GM12872 (cell line): ENCODE measurements around the gene HYAL2.

Experiments
- TF ChIP-seq, protein P1 (sequence below): IDR thresholded peaks from 3 replicates; pipeline ENCODE4 v1.5.1; 2011; ENCODE audit warnings: low read depth, mild to moderate bottlenecking, low read length, moderate library complexity; ENCODE audit not compliant: insufficient read depth

Gene HYAL2

DNA sequence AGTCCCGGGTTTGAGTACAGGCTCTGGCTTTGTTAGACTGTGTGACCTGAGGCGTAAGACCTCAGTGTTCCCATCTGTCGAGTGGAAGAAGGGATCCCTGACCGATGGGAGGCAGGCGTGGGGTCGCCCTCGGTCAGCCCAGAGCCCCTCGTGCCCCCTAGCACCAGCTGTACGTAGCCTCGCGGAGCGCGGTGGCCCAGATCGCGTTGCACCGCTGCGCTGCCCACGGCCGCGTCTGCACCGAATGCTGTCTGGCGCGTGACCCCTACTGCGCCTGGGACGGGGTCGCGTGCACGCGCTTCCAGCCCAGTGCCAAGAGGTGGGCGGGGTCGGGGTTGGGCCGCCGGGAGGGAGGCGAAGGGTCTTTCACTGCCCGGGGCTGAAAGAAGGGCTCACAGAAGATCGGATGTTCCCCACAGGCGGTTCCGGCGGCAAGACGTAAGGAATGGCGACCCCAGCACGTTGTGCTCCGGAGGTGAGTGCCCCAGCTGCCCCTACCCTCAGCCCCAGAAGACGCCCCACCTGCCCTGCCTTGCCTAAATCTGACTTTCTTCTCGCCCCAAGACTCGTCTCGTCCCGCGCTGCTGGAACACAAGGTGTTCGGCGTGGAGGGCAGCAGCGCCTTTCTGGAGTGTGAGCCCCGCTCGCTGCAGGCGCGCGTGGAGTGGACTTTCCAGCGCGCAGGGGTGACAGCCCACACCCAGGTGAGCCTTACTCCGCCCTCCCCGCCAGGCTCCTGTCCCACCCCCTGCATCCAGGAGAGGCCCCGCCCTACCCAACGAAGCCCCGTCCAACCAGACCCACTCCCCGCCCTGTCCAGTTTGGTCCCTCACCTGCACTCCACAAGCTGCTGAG is 47.2 kb downstream of the HYAL2 start:
- TF ChIP-seq, protein P1, sequence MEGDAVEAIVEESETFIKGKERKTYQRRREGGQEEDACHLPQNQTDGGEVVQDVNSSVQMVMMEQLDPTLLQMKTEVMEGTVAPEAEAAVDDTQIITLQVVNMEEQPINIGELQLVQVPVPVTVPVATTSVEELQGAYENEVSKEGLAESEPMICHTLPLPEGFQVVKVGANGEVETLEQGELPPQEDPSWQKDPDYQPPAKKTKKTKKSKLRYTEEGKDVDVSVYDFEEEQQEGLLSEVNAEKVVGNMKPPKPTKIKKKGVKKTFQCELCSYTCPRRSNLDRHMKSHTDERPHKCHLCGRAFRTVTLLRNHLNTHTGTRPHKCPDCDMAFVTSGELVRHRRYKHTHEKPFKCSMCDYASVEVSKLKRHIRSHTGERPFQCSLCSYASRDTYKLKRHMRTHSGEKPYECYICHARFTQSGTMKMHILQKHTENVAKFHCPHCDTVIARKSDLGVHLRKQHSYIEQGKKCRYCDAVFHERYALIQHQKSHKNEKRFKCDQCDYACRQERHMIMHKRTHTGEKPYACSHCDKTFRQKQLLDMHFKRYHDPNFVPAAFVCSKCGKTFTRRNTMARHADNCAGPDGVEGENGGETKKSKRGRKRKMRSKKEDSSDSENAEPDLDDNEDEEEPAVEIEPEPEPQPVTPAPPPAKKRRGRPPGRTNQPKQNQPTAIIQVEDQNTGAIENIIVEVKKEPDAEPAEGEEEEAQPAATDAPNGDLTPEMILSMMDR, result no peak

DNA sequence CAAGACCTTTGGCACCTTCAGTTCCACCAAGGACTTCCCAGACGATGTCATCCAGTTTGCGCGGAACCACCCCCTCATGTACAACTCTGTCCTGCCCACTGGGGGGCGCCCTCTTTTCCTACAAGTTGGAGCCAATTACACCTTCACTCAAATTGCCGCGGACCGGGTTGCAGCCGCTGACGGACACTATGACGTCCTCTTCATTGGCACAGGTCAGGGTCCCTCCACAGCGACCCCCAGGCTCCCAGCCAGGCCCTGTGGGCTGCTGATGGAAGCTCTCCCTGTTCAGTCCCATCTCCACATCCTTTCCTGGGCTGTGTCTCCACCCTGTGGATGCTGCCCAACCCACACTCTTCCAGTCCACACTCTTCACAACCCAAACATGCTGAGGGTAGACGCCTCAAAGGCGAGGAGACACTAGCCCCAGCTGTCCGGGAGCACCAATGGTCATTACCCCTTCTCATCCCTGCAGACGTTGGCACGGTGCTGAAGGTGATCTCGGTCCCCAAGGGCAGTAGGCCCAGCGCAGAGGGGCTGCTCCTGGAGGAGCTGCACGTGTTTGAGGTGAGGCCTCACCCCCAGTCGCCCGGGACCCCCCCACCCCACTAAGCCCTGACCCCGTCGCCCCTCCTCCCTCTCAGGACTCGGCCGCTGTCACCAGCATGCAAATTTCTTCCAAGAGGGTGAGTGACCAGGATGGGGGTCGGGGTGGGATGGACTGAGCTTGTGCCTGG is 48.0 kb downstream of the HYAL2 start:
- TF ChIP-seq, protein P1, result peak; percentile 80

DNA sequence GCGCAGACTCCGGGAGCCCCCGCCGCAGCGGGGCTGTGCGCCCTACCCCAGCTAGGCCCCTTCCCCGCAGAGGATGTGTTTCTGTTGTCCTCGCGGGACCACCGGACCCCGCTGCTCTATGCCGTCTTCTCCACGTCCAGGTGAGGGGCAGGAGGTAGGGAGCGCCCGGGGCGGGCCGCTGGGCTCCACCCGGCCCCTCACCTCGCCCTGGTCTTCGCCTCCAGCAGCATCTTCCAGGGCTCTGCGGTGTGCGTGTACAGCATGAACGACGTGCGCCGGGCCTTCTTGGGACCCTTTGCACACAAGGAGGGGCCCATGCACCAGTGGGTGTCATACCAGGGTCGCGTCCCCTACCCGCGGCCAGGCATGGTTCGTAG is 48.9 kb downstream of the HYAL2 start:
- TF ChIP-seq, protein P1, result no peak

DNA sequence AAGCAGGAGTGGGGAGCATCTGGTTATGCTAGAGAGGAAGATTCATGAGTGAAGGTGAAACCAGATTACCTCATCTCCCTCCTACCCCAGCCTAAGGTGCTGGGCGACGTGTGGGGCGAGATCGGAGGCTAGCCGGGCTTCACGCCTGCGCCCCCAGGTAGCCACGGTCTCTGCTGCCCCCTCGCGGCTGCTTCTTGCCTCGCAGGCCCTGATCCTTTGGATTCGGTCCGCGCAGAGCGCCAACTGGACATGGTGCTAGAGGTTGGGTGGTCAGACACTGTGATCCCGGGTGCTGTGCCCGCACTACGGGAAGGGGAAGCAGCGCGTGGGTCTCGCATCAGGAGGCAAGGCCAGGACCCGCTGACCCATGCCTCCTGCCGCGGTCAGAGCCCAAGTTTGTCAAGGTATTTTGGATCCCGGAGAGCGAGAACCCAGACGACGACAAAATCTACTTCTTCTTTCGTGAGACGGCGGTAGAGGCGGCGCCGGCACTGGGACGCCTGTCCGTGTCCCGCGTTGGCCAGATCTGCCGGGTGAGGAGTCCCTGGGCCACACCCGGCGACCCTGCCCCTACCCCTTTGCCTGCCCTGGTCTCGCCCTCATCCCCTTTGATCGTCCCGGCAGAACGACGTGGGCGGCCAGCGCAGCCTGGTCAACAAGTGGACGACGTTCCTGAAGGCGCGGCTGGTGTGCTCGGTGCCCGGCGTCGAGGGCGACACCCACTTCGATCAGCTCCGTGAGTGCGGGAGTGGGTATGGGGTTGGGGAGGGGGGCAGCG is 49.4 kb downstream of the HYAL2 start:
- TF ChIP-seq, protein P1, result peak; percentile 95

DNA sequence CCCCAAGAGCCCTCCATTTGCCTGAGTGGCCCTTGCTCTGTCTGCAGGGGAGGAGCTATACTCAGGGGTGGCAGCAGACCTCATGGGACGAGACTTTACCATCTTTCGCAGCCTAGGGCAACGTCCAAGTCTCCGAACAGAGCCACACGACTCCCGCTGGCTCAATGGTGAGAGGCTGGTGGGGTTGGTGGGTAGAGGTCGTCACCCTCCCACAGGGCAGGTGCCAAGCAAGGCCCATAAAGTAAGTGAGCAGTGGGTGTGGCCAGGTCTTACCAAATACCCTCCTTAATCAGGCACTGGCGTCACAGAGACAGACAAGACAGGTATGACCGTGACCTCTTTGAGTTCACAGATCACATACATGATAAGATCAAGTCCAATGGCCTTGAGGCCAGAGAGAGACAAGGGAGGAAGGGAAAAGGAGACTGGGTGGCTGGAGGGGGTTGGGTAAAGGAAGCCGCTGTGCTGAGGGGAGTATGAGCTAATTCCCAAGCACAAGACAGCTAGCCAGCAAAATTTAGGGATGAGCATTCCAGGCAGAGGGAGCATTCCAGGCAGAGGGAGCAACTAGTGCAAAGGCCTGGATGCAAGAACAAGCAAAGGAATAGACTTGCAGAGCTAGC is 51.1 kb downstream of the HYAL2 start:
- TF ChIP-seq, protein P1, result no peak

DNA sequence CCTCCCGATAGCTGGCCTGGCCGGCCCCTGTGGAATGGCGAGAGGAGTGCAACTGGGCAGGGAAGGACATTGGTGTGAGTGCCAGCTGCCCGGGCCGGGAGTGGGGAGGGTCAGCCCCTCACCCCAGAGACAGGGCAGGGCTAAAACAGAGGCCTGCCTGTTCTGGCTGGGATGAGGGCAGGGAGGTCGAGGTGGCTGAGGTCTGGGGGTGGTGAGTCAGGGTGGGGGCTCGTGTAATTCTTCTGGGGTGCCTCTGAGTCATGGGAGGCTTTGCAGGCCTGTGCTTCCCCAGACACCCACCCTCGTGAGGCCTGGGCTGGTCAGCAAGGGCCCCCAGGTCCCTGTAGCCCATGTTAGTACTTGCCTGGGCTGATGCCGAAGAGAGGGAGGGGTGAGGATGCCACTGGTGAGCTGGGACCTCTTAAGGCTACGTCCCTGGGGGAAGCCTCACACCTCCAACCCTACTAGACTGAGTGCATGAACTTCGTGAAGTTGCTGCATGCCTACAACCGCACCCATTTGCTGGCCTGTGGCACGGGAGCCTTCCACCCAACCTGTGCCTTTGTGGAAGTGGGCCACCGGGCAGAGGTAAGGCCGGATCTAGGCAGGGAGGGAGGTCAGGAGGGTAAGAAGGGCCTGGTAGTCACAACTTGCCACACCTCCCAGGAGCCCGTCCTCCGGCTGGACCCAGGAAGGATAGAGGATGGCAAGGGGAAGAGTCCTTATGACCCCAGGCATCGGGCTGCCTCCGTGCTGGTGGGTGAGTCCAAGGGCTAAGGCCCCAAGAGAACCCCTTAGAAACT is 51.9 kb downstream of the HYAL2 start:
- TF ChIP-seq, protein P1, result no peak
